ENCODE data around the gene PPP4R3A.
"Not testable (repeated sequence)": the region's sequence is repeated elsewhere in the genome, so short reads cannot be mapped to it uniquely, and the experiment has no call there.

PPP4R3A gene

GRCh38 chr14:91413547-91414474 is 96.3 kb downstream of the PPP4R3A start:
- Histone ChIP-seq H3K4me3 (ENCODE audit: low read depth, low read length) (no peak overlapping the region), H3K36me3 (replicated peaks) (no peaks in the 10 kb centered on the region), H3K27me3 (replicated peaks) (no peaks in the 10 kb centered on the region), H3K27ac (no peak overlapping the region)
- TF ChIP-seq CTCF (IDR thresholded peaks at IDR 0.05; ENCODE audit: low read depth, low read length, missing control alignments), result no peak
- in situ Hi-C loops (cut with HindIII; ENCODE audit: low pct_ligation_motif_present, low sequenced_read_pairs), result no loop called here
- DNase-seq, result no peak

DNA sequence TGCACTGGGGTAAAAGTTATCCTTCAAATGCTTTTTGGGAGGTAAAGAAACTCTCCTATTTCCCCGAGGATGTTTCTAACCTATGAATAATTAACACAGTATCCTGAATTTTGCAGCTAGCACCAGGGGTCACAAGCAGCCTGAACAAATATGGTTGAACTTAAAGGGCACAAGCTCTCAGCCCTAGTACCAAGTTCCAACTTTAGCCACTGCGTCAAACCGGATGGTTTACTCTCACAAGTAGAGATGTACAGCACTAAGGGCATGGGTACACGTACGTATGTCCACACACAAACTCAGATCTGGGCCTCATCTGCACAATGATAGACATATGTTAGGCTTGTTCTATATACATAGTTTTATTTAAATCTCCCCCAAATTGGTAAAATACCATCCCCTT is 97.2 kb downstream of the PPP4R3A start:
- H3K27ac ChIP-seq, result no peak overlapping the region
- in situ Hi-C loops (cut with HindIII; ENCODE audit: low pct_ligation_motif_present, low sequenced_read_pairs), result no loop called here
- DNase-seq, result no peak
- H3K4me3 ChIP-seq (ENCODE audit: low read depth, low read length), result no peak overlapping the region
- H3K36me3 ChIP-seq (replicated peaks), result no peaks in the 10 kb centered on the region
- no peaks in the 10 kb centered on the region for H3K27me3 ChIP-seq (replicated peaks)
- no peak for TF ChIP-seq CTCF (IDR thresholded peaks at IDR 0.05; ENCODE audit: low read depth, low read length, missing control alignments)

DNA sequence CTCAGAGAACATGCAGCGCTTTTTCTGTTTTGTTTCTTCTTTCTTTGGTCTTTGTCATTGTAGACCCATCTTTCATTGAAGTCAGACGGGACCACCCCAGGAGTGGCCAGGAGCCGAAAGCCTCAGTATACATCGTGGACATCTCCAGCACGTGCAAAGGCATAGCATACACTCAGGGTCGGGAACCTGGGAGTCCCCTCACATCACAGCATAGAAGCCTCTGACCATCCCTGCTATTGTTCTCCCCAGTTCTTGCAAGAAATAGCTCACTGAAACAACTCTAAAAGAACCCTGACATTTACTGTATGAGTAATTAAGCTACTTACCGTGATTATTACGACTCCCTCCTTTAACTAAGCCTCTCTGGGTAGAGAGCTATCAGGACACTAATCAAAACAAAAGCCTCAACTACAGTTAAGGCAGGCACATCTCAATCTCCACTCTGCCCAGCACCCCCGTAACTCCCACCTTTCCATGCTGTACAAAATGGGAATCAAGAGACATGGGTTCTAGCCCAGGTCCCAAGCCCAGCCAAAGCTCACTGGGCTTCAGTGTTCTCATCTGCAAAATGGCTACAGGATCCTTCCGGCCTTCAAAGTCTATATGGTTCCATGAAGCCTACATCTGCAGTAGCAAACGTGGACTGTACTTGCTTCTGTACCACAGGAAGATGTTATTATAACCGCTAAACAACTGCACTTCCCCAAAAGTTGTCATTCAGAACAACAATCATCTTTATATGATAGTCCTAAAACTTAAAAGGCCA is 99.2 kb downstream of the PPP4R3A start:
- H3K27me3 ChIP-seq (replicated peaks), result no peaks in the 10 kb centered on the region
- no peak for DNase-seq
- in situ Hi-C loops (cut with HindIII; ENCODE audit: low pct_ligation_motif_present, low sequenced_read_pairs), result no loop called here
- TF ChIP-seq CTCF (IDR thresholded peaks at IDR 0.05; ENCODE audit: low read depth, low read length, missing control alignments), result no peak
- no peak overlapping the region for H3K27ac ChIP-seq
- H3K36me3 ChIP-seq (replicated peaks), result no peaks in the 10 kb centered on the region
- H3K4me3 ChIP-seq (ENCODE audit: low read depth, low read length), result no peak overlapping the region

GRCh38 chr14:91409928-91410718 is 100.0 kb downstream of the PPP4R3A start:
- in situ Hi-C loops (cut with HindIII; ENCODE audit: low pct_ligation_motif_present, low sequenced_read_pairs), result no loop called here
- Histone ChIP-seq H3K36me3 (replicated peaks) (no peaks in the 10 kb centered on the region), H3K4me3 (ENCODE audit: low read depth, low read length) (no peak overlapping the region), H3K27ac (no peak overlapping the region), H3K27me3 (replicated peaks) (no peaks in the 10 kb centered on the region)
- no peak for TF ChIP-seq CTCF (IDR thresholded peaks at IDR 0.05; ENCODE audit: low read depth, low read length, missing control alignments)
- DNase-seq, result no peak

- H3K27ac ChIP-seq; in situ Hi-C loops (cut with HindIII; ENCODE audit: low pct_ligation_motif_present, low sequenced_read_pairs); H3K36me3 ChIP-seq (replicated peaks): not testable (repeated sequence)
These were observed 100.9 kb downstream of the PPP4R3A start for GRCh38 chr14:91409240-91409639.

More at GRCh38 chr14:91409240-91409639, 100.9 kb downstream of the PPP4R3A start:
- H3K27me3 ChIP-seq (replicated peaks); H3K4me3 ChIP-seq (ENCODE audit: low read depth, low read length); DNase-seq: not testable (repeated sequence)
